RPMI7951 (cell line): Measurements from ENCODE around the gene MBOAT2. TPM values are rescaled to one million over a fixed set of nuclear protein-coding genes. Genes with fewer than 3 reads are reported as not detected.

Source experiments
- DNase-seq: peaks from one replicate; pipeline ENCODE4 v3.0.0-alpha.2; 2012; ENCODE audit warnings: low read depth
- total RNA-seq: library from RNA; depleted of rRNA; stranded (reverse); fragments of >200 nt; shearing (Covaris generic); gene quantifications from 2 replicates; pipeline ENCODE4 v1.2.3, GENCODE V29; 2014

The MBOAT2 gene
- total RNA-seq, 1 experiment from 2014 or later = 41.1 TPM

DNA sequence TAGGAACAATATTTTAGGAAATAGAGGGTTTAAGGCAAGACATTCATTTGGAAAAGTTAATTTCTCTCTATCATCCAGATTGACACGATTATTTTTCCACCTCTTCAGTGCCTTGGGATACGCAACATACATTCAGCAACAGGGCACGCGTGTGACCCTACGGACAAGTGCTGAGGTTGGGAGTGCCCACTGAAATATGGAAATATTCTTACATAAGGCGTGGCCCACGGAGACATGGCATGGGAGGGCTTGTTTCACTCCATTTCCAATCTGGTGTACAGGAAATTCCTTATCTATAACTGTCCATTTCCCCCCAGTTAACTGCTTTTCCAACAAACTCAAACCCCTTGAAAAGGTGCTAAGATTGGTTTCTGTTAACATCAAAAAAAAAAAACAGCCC, 145.2 kb downstream of the MBOAT2 start:
- no peak for DNase-seq

DNA sequence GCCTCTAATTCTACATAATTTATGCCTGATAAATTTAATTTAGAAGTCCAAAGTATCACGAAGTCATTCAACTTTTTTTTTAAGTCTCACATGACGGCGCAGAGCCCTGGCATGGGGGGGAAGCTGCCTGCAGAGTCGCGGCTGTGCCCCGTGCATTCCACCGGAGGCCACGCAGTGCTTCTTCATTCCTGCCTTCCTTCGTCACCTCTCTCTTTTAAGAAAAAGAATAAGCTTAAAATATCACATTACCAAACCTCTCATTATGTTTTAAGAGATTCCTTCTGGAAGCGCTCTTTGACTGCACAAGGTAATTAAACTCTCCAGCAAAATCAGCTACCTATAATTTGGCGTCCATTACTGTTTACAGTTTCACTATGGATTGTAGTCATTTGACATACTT, 145.8 kb downstream of the MBOAT2 start:
- no peak for DNase-seq

DNA sequence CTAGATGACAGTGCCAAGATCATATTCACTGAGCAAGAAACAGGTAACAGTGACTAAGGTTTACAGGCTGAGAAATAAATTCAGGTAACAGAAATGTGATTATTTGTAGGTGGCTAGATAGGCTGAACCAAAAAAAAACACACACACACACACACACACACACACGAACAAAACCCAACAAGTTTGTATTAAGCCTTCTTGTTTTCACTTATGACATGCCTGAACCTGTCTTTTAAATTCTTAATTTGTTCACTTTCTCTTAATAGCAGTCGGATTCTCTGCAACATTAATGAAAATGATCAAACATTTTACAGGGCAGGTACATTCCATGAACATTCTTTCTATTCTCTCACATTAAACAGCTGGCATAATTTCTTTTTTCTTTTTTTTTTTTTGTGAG, 147.3 kb downstream of the MBOAT2 start:
- DNase-seq = no peak

DNA sequence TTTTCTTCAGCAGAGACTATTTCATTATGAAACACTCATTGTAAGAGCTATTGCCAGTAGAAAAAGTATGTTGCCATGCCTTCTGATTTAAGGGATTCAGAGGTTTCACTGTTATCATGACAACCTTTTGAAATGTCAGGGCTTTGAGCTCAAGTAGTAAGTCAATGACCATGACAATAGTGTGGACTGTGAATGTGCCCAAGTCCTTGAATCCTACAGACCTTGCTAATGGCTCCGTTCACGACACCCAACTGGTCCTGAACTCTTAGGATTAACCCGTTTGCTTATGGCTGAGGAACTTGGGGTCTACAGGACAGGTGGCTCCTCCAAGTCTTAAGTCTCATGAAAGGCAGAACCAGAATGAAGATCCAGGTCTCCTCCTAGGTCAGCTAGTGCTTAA, 148.5 kb downstream of the MBOAT2 start:
- no peak for DNase-seq

DNA sequence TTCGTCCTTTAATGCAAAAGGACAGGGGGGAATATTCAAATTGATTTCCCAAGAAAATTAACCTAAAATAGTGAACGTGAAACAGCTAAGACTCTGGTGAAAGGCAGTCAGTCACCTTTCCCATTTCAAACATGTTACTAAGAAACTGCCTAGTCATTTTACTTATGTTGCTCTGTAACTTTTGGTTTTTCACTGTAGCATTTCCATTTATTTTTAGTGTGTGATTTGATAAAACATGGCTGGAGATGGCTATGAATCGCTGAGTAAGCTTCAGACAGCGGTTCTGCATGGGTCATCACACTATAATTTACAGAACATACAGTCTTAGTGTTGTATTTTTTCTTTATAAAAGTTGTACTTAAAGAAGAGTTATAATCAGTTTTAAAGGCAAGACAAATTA, 150.1 kb downstream of the MBOAT2 start:
- no peak for DNase-seq

DNA sequence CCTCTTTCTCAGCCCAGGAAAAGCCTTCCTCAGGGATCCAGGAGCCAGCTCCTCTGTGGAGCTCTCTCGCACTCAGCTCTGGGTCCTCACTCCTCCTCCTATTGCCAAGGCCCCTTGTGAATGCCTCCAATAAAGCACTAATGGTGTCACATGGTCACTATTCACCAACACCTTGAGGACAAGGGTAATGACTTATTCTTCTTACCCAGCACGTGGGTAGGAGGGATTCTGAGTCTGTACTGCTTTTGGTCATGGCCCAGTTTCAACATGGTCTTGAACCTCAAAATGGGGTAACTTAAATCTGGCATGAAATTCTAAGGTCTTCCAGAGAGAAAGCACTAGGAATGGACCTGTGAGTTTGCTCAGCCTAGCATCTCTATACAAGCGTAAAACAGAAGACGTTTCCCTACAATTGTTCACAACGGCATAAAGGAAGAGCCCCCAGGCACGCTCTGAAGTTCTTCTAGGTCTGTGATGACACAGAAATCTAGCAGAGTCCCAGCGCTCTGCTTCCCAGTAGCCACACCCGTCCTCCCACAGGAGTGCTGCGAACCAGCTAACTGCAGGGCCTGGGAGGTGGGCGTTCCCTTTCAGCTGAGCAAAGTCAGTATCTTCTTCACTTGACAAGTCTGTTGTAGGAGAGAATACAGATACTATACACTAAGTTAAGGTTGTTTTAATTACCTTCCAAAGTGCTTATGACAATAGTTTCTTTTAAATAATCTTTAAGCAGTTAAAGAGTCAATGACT, 151.5 kb downstream of the MBOAT2 start:
- peak; percentile 39 for DNase-seq

DNA sequence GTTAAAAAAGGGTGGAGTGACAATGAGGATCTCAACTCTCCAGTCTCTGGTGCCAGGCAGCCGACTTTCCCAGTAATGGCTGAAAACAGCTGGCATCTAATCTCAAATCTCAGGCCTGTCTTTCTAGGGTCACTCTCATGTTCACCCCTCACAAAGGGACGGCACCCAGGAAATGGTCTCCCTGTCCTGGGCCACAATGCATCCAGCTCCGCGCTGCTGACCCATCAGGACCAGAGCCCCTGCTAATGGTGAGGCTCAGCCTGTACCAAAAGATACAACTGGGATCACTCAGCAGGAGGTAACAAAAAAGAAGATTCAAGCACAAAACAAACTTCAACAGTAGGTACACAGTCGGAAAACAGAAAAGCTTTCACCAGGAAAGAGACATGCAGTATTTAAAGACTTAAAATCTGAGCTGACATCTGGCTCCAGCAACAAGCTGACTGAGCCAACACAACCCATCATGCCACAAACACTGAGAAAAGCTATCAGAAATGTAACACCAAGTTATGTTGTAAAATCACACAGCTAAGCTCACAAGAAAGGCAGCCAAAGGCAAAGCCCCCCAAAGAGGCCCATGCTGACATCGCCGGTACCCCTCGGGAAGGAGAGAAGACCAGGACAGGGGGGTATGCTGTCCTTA, 152.5 kb downstream of the MBOAT2 start:
- DNase-seq = no peak

DNA sequence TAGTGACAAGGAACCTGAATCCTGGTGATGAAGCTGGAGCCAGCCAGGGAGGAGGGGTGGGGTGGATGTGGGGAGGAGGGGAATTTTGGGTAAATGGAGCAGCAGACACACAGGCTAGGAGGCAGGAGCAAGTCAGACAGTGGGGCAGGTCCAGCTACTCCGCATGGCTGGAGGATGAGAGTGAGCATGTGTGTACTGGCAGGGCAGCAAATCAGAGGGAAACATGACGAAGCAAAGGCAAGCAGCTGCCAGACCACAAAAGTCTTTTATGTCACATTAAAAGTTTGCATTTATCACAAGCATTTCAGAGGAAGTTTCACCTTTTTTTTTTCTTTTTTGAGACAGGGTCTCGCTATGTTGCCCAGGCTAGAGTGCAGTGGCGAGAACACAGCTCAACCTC, 154.2 kb downstream of the MBOAT2 start:
- peak; percentile 30 for DNase-seq

DNA sequence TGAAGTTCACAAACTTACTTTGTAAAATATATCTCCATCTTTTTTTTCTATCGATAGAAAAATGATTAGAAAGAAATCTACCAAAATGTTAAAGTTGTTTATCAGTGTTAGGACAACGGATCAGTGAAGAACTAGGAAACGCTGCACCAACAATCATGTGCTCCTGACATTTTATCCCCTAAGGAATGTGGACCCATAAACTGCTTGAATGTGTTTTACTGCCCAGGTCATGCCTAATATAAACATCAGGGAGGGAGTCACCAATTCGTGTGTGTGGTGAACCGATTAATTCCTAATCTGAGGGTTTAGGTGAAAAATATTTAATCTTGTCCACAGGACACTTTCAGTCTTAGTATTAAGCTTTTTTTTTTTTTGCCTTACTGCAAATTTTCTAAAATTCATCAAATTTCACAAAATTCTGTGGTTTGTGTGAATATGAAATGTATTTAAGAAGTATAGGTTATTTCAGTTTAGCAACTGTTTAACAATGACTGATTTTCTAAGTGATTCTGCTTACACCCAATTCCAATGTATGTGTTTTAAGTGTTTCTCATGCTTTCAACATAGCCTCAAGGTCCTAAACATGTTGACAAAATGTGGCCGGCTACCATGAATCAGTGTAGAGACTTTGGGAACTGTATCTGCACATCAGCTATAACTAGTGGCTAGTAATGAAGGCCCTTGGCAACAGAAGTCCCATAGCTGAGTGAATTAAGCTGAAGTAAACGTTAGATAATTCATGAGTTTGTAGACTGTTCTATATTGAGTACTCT, 155.0 kb downstream of the MBOAT2 start:
- DNase-seq = no peak

DNA sequence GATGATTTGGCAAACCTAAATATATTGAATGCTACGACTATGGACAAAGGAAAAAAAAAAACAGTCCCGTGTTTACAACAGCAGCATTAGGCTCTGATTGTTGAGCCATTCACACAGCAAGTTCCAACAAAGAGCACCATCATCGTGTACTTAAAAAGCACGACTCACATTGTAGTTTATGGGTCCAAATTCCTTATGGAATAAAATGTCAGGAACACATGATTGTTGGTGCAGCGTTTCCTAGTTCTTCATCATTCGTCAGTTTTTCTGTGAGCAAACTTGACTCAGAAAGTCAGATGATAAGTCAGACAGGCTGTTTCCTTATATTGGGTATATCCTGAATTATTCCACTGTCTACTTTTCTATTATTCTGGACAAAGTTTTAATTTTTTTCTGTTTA, 156.1 kb downstream of the MBOAT2 start:
- DNase-seq = no peak

DNA sequence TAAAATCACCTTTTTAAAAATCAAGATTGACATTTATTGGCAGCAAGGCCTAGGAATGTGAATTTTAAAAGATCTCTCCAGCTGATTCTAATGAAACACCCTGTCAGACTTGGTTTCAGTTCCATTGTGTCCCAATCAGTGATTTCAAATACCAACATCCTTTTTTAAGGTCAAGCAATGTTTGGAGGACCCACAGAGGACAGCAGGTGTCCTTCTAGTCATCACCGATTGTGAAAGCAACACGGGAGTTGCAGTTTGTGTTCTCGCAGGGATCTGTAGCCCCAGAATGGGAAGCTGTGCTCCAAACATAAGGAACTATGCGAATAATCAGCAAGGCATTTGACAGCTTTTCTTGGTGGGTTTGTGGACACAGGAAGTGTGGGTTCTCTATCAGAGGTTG, 161.6 kb downstream of the MBOAT2 start:
- DNase-seq = no peak

DNA sequence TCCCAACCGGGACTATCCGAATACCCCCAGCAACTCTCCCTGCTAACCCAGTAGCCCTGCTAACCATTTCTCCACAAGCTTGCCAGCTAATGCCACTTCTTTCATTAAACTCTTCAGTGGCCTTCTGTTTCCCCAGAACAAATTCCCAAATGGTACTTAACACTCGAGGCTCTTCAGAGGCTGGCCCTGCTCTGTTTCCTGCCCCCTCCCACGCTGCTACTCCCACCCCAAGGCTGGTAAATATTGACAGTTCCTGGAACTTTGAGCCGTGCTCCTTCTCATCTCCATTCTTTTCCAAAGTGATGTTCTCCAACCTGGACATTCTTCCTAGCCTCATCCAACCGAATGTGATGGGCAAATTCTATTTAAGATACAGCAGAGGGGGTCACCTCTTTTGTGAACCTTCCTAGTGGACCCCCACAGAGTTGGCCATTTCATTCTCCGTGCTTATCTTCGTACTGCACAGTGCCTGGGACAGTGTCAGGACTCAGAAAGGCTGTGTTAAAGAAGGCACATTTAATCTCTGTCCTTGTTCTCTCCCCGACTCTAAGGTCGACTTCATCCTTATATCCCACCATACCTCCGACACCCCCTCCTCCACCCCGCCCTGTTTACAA, 162.9 kb downstream of the MBOAT2 start:
- DNase-seq = no peak

DNA sequence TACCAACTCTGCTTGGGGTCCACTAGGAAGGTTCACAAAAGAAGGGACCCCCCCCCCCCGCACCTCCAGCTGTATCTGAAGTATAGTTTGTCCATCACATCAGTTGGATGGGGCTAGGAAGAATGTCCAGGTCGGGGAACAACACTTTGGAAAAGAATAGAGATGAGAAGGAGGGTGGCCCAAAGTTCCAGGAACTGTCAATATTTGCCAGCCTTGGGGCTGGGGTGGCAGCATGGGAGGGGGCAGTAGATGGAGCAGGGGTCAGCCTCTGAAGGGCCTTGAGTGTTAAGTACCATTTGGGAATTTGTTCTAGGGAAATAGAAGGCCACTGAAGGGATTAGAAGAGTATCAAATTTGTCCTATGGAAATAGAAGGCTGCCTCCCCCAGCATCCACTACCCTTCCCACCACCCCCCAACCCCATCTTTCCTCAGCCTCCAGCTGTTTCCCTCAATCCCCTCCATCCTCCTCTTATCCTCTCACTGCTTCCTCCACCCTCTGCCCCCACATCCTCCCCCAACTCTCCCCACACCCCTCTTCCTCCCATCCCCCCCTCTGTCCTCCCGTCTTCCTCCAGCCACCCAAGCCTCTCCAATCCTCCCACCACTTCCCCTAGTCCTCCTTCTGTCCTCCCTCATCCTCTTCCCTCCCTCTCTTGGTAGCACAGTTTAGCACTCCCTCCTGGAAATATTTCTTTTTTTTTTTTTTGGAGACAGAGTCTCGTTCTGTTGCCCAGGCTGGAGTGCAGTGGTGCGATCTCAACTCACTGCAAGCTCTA, 164.1 kb downstream of the MBOAT2 start:
- no peak for DNase-seq

DNA sequence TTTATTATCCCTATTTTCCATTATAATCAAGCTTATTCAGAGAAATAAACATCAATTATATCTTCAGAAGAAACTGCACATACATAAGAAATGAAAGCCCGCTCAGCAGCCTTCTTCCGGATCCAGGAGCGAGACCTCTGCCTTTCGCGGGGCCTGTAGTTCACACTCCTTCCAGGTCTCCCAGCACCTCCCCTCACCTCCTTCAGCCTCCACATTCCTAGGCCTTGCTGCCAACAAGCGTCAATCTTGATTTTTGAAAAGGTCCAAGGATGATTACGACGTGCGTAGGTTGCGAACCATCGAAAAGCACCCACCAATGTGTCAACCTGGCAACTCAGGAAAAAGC, 165.7 kb downstream of the MBOAT2 start:
- no peak for DNase-seq

DNA sequence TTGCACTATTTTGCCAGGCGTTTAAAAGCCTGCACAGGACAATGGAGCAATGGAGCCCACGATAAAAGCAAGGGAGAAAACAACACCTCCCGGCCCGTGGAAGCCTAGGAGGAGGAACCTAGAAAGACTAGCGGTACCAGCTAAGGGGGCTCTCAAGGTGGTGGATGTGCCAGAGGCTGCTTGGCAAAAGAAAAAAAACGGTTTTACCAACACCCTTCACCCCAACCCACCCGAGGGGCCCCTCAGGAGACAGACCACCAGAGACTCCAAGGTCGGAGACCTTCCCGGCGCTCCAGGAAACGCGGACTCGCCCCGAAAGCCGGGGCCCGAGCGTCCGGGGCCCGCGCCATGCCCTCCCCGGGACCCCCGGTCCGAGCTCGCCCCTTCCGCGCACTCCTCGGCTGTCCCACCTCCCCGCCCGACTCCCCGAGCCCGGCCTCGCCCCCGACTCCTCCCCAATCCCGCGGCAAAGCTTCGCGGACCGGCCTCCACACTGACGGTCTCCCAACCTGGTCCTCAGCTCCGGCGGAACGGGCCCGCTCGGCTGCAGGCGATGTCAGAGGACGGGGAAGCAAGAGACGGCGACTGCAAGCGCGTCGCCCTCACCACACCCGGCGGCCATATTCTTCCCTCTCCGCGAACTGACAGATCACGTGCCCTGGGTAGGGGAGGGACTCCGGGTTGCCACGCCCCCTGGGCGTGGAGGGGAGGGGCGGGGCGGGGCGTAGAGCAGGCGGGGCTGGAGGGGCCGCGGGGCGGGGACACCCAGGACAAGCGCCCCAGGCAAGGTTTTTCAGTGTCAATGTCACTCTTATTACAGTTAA, 166.3 kb downstream of the MBOAT2 start, which contains the start of gene KIDINS220:
Gene KIDINS220, minus strand, starts transcription at position 643 of the 824 bp plus-strand sequence. CDS start 10,520 bp downstream, outside the sequence.
- peak; percentile 81 for DNase-seq

DNA sequence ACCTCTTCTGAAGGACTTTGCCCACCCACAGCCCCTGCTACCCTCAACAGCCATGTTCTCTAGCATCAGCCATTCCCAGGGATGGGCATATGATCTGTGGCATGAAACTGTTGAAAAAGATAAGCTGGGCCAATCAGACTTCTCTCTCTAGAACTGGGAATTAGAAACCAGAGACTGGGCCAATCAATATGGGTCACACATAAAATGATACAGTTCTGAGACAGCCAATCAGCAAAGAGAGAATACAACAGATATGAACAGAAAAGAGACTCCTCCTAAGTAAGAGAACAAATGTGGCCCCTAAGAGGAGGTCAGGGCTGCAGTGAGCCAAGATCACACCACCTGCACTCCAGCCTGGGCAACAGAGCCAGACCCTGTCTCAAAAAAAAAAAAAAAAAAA, 168.2 kb downstream of the MBOAT2 start:
- DNase-seq = peak; percentile 9

DNA sequence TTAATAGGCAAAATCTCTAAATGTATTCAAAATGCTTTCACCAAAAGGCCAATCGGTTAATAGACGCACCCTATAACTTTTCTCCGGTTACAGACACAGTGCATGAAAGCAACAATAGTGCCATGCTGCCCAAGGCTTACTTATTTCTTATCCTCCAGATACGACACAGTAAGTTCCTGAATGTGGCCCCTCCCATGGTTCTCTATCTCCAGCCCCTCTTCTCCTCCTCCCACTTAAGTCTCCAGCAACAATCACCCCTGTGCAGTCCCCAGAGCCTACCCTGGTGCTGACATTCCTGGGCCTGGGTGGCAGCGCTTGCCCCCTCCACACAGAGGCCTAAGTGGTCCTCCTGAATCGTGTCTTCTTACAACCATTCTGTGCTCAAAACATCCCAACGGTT, 169.6 kb downstream of the MBOAT2 start:
- DNase-seq = no peak

DNA sequence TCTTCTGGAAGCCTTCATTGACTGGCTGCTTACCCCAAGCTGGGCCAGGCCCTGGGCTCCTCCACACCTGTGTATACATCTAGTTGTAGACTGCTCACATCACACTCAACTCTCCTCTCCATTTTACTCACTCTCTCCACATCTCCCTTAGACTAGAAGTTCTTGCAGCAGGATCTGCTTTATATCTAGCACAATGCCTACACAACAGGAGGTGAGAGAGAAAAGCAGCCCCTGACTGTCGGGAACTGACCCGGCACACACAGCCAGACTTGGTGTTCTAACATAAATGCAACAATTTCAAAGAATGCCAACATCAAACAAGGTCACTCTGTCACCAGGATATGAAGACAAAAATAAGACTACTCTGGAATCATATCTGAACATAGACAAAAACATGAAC, 172.0 kb downstream of the MBOAT2 start:
- no peak for DNase-seq

DNA sequence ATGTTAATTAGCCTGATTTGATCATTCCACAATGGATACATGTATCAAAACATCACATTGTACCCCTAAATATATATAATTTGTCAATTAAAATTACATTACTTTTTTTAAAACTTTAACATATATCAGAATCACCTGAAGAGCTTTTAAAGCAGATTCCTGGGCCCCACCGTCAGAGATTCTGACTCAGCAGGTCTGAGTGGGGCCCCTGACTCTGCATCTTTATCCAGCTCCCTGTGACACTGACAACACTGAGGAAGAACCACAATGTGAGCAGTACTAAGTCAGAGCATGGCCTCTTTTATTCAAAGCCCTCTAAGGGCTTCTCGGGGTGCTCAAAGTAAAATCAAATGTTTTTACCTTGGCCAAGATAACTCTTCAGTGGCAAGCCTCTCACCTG, 175.8 kb downstream of the MBOAT2 start:
- DNase-seq = no peak

DNA sequence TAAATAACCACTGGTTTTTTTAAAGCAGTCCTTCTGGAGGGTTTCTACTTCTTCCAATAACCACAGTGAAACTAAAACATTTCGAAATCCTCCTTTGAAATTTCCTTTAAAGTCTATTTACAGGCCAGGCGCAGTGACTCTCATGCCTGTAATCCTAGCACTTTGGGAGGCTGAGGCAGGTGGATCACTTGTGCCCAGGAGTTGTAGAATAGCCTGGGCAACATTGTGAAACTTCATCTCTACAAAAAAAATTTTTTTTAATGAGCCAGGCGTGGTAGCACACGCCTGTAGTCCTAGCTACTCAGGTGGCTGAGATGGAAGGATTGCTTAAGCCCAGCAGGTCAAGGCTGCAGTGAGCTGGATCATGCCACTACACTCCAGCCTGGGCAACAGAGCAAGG, 181.3 kb downstream of the MBOAT2 start:
- DNase-seq = no peak
